HT-29 (cell line): Measurements from ENCODE around the gene MATN4. TPM values are rescaled to one million over a fixed set of nuclear protein-coding genes. Genes with fewer than 3 reads are reported as not detected.

Source experiments
- DNase-seq: peaks from one replicate; pipeline ENCODE4 v3.0.0-alpha.2; 2015; ENCODE audit warnings: low spot score
- total RNA-seq: library from RNA; depleted of rRNA; stranded (reverse); fragments of >200 nt; shearing (Covaris generic); gene quantifications from 2 replicates; pipeline ENCODE4 v1.2.3, GENCODE V29; 2014

MATN4 gene
- total RNA-seq, 1 experiment from 2014 or later, result 0.46 TPM

DNA sequence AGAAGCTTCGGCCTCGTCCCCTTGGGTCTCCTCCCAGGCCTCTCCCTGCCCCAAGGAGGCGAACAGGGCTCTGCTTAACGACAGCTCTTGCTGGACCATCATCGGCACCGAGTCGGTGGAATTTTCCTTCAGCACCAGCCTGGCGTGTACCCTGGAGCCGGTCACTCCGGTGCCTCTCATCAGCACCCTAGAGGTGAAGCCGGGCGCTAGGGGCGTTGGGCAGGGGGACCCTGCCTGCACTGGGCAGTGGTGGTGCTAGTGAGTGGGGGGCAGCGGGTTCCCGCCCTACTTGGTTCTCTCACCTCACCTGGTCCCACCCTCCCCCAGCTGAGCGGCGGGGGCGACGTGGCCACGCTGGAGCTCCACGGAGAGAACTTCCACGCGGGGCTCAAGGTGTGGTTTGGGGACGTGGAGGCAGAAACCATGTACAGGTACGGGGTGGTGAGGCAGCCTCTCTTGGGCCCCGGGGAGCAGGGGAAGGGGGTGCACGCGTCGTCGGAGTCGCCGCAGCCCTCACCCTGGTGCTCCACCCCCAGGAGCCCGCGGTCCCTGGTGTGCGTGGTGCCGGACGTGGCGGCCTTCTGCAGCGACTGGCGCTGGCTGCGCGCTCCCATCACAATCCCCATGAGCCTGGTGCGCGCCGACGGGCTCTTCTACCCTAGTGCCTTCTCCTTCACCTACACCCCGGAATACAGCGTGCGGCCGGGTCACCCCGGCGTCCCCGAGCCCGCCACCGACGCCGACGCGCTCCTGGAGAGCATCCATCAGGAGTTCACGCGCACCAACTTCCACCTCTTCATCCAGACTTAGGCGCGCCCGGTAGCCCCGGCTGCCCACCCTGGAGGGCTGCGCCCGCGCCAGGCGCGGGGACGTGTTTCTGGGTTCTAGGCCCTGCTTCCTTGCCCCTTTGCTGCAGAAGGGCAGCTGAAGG is 8.3 kb upstream of the MATN4 start:
- no peak for DNase-seq

DNA sequence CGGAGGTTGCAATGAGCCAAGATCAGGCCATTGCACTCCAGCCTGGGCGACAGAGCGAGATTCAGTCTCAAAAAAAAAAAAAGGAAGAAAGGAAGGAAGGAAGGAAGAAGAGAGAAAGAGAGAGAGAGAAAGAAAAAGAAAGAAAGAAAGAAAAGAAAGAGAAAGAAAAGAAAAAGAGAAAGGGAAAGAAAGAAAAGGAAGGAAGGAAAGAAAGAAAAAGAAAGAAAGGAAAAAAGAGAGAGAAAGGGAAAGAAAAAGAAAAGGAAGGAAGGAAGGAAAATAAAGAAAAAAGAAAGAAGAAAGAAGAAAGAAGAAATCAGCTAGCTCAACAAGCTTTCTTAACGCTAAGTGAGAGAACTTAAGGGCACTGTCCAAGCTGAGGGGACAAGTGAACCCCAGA is 7.6 kb upstream of the MATN4 start:
- DNase-seq, result no peak

DNA sequence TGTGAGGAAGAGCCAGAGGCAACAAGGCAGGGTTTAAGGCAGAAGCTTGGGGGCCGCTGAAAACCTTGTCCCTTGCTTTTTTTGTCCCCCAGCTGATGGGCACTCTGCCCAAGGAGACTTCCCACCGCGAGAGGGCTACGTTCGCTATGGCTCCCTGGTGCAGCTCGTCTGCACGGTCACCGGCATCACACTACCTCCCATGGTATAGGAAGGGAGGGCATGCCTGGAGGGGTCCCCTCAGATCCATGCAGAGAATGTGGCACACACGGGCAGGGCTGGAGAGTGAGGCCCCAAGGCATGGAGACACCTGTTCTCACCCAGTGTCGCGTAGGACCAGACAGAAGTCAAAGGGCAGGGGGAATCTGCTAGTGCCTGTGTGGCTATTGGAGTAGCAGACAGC is 5.8 kb upstream of the MATN4 start:
- DNase-seq, result no peak

DNA sequence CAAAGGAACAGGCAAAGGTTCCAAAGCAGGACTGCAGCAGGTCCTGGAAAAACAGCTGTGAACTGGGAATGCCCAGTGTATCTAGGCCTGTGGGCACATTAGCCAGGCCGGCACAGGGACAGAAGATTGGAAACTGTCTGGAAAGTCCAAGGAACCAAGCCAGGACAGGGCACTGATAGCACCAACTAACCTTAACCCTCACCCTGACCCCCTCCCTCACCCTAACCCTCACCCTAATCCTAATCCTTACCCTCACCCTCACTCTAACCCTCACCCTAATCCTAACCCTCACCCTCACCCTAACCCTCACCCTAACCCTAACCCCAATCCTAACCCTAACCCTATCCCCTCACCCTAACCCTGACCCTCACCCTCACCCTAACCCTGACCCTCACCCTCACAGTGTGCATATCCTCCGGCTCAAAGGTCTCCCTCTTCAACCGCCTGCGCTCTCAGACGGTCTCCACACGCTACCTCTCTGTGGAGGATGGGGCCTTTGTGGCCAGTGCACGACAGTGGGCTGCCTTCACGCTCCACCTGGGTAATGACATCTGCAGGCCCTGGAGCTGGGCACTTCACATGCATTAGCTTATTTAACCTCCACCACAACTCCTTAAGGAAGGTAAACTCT is 5.1 kb upstream of the MATN4 start:
- no peak for DNase-seq

DNA sequence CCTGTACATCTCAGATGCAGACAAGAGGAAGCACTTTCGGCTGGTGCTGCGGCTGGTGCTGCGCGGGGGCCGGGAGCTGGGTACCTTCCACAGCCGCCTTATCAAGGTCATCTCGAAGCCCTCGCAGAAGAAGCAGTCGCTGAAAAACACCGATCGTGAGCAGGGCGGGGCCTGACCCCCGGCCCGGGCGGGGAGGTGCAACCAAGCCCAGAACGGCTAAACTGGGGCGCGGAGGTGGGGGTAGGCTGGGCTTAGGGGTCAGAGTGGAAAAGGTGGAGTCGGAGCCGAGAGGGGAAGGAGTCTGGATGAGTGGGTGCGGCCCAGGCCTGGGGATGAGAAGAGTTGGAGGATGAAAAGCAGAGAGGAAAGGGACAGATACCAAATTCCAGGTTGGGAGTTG is 4.1 kb upstream of the MATN4 start:
- no peak for DNase-seq

GRCh38 chr20:45311589-45312211 is 3.6 kb upstream of the MATN4 start:
- peak; percentile 84 for DNase-seq

GRCh38 chr20:45309075-45309474 is 976 bp upstream of the MATN4 start:
- no peak for DNase-seq

DNA sequence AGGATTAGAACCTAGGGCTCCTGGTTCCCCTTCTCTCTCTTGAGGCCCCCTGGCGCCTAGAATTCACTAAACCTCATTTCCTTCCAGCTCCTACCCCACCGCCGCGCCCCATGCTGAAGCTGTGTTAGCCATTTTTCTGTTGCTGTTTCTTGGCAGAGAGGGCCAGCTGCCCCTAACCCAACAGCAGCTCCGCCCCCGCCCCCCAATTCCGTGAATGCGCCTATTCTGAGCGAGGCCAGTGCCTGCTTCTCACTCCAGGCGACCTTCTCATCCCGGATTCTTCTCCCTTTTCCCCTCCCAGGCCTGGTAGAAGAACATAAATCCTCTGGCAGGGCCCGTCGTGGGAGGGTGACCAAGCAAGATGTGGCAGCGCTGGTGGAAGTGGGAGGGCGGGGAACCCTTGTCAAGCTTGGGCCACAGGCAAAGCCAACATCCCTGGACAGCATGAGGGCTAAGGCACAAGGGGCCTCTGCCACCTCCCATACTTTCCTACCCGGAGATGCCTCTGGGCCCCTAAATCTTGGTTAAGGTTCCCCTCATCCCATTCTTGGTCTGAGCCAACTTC is 941 bp downstream of the MATN4 start:
- DNase-seq, result no peak

- DNase-seq, result no peak
These were observed 1.6 kb downstream of the MATN4 start, which contains the start of gene RBPJL for GRCh38 chr20:45306431-45306982. Gene RBPJL, plus strand, starts transcription at chr20:45306840. Its CDS starts 83 bp downstream, at chr20:45306923.

GRCh38 chr20:45305262-45305661 is 2.8 kb downstream of the MATN4 start:
- DNase-seq, result no peak

DNA sequence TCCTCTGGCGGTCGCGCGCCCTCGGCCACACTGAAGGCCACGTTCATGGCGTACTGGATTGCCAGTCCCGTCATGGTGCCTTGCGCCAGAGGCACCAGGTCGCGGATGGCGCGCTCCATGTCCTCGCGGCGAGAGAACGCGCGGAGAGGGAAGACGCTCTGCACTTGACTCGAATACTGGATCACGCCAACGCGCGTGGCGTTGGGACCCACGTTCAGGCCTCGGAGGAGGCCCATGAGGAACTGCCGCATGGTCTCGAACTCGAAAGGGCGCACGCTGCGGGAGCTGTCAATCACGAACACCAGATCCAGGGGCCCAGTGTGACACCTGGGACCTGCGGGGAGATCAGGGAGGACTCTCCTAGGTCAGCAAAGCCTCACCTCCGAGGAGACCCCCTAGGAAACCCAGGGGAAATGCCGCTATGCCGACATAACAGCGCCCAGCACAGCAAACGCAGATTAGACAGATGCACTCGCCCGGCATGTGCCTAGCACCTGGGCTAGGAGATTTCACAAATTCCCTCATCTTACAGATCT is 3.6 kb downstream of the MATN4 start:
- no peak for DNase-seq

DNA sequence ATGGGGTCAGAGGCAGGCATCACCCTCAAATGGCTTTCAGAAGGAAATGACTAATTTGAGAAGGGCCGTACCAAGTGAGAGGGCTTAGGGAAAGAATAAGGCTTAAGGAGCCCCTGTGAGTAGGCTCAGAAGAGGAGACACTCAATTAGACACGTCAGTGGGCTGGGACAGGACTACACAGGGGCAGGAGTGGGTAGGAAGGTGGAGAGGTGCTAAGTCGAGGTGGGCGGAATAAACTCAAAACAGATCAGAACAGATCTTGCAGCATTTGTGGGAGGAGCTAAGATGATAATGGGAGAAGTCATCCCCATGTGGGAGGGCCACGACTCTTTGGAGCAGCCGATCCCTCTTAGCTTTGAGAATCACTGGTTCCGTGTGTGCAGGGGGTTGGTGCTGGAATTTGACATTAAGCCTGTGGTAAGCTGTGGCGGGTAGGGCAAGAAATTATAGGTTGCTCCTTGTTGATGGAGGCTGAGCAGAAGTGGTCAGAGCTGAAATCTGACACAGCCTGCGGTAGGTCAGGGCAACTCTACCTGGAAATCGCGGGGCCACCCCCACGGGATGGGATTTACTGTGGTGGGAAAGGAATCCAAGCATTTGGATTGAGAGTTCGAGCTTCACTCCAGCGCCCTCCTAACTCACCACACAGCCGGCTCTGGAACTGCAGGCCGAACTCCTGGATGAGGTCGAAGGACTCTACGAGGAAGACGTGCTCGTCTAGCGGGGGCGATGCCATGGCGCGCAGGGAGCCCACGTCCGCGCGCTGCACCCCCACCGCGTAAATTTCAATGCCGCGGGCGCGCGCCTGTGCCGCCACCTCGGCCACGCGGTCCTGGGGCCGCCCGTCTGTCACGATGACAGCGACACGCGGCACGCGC is 4.3 kb downstream of the MATN4 start:
- DNase-seq, result no peak

- DNase-seq, result no peak
These were observed 6.3 kb downstream of the MATN4 start for GRCh38 chr20:45301824-45302271.

DNA sequence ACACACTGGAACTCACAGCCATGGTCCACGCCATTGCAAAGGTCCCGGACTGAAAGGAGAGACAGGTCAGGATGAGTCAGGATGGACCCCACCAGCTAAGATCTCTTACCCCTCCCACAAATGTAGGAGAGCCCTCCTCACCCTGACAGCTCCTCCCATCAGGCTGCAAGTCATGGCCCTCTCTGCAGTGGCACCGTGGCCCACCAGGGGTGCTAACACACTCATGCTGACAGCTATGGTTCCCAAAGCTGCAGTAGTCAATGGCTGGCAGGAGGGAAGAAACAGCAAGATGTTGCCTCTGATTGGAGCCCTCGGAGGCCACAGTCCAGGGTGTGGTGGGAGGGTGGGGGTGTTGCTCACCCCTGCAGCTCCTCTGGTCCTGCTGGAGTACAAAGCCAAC is 7.1 kb downstream of the MATN4 start:
- peak; percentile 66 for DNase-seq

DNA sequence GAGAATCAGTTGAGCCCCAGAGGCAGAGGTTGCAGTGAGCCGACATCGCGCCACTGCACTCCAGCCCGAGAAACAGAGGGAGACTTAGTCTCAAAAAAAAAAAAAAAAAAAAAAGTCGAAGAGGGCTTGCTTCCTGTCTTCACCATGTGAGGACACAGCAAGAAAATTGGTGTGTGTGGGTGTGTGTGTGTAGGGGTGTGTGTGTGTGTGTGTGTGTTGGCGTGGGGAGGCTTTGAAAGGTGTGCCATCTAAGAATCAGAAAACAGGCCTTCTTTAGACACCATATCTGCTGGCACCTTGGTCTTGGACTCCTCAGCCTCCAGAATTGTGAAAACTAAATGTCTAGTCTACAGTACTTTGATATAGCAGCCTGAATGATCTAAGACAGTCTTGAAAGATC is 8.3 kb downstream of the MATN4 start:
- DNase-seq, result no peak

- no peak for DNase-seq
These were observed 10.2 kb downstream of the MATN4 start for GRCh38 chr20:45297786-45298497.

- no peak for DNase-seq
These were observed 13.4 kb downstream of the MATN4 start for GRCh38 chr20:45294659-45295058.

DNA sequence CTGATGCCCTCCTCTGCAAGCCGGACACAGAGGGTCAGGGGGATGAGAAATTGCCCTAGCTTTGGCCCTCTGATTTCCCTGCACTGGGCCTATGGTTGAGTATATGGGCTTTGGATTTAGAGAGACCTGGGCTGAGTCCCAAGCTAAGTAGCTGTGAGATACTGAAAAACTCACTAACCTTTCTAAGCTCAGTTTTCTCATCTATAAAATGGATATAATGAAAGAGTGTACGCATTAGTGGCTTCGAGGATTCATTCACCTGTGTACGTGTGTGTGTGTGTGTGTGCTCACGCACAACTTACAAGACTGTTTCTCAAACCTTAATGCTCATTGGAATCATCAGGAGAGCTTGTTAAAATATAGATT is 14.1 kb downstream of the MATN4 start:
- no peak for DNase-seq

GRCh38 chr20:45293041-45294002 is 14.8 kb downstream of the MATN4 start:
- peak; percentile 92 for DNase-seq
